HG03103 (cell line): ENCODE results near the gene TCN2.

Experiments used
- ATAC-seq: cut with Tn5 transposase; IDR thresholded peaks from one replicate; pipeline ENCODE4 v1.9.1; 2021; ENCODE audit warnings: low read depth; ENCODE audit not compliant: unreplicated experiment

TCN2 gene

GRCh38 chr22:30643055-30643875 lies 36.3 kb downstream of the TCN2 start:
- ATAC-seq, result no peak

- no peak for ATAC-seq
Observed at GRCh38 chr22:30646518-30647160, 39.7 kb downstream of the TCN2 start.

GRCh38 chr22:30647536-30647935 lies 40.6 kb downstream of the TCN2 start:
- ATAC-seq, result no peak

GRCh38 chr22:30648825-30649224 lies 41.9 kb downstream of the TCN2 start:
- ATAC-seq, result no peak

- ATAC-seq, result no peak
Observed at GRCh38 chr22:30649430-30650007, 42.5 kb downstream of the TCN2 start.

- no peak for ATAC-seq
Observed at GRCh38 chr22:30650508-30651116, 43.6 kb downstream of the TCN2 start.

GRCh38 chr22:30652852-30653251 lies 45.9 kb downstream of the TCN2 start:
- ATAC-seq, result no peak

- no peak for ATAC-seq
Observed at GRCh38 chr22:30654361-30654760, 47.4 kb downstream of the TCN2 start.

- no peak for ATAC-seq
Observed at GRCh38 chr22:30655532-30655931, 48.6 kb downstream of the TCN2 start.

GRCh38 chr22:30662040-30662439 lies 55.1 kb downstream of the TCN2 start:
- no peak for ATAC-seq

- ATAC-seq, result no peak
Observed at GRCh38 chr22:30664798-30665197, 57.8 kb downstream of the TCN2 start.

GRCh38 chr22:30665266-30665665 lies 58.3 kb downstream of the TCN2 start:
- ATAC-seq, result no peak

GRCh38 chr22:30665786-30666185 lies 58.8 kb downstream of the TCN2 start:
- ATAC-seq, result no peak

- no peak for ATAC-seq
Observed at GRCh38 chr22:30667107-30667493, 60.1 kb downstream of the TCN2 start.

GRCh38 chr22:30667494-30668385 lies 60.8 kb downstream of the TCN2 start, which contains the start of gene DUSP18:
DUSP18 (minus strand) TSS chr22:30667875; CDS start chr22:30664003, 3,872 bp downstream.
- no peak for ATAC-seq

GRCh38 chr22:30668386-30668710 lies 61.4 kb downstream of the TCN2 start:
- ATAC-seq, result no peak

GRCh38 chr22:30671071-30671470 lies 64.1 kb downstream of the TCN2 start:
- no peak for ATAC-seq

- ATAC-seq, result no peak
Observed at GRCh38 chr22:30673136-30673535, 66.2 kb downstream of the TCN2 start.

- no peak for ATAC-seq
Observed at GRCh38 chr22:30674482-30674881, 67.5 kb downstream of the TCN2 start.

GRCh38 chr22:30675436-30675835 lies 68.5 kb downstream of the TCN2 start:
- ATAC-seq, result no peak
